A549 (cell line): Measurements from ENCODE around the gene ADAT1.

ENCODE experiments used
- ESRRA ChIP-seq: fragments of 150-350 bp; IDR thresholded peaks from 2 replicates; pipeline ENCODE4 v1.6.1; 2014; ENCODE audit warnings: mild to moderate bottlenecking, low read length, borderline replicate concordance
- TP53 ChIP-seq: fragments of 250-450 bp; sonication (Bioruptor Pico); IDR thresholded peaks from 2 replicates; pipeline ENCODE4 v1.5.0; 2021; ENCODE audit warnings: mild to moderate bottlenecking, moderate library complexity

DNA sequence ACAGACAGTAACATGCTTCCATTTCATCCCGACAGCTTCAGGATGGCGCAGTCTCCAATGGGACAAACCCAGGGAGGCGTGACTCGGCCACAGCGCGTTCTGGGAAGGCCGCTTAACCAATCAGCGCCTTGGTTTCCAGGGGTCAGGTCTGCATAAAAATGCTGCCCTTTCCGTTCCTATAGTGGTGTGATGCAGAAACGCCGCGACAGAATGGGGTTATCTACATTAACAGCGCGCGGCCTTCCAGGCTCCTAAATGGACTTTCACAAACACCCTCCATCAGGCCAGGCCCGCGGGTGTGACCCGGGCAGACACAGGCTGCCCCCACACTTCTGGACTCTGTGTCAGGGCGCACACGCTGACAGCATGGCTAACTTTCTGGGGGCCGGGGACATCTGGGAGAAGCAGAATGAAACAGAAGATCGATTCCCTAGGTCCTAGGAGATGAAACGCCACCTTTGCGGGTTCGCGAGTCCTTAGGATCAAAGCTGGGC, 67.8 kb downstream of the ADAT1 start:
- no peak for TF ChIP-seq ESRRA
- TF ChIP-seq TP53, result no peak
